ENCODE measurements around the gene POLD2.

The POLD2 gene

DNA sequence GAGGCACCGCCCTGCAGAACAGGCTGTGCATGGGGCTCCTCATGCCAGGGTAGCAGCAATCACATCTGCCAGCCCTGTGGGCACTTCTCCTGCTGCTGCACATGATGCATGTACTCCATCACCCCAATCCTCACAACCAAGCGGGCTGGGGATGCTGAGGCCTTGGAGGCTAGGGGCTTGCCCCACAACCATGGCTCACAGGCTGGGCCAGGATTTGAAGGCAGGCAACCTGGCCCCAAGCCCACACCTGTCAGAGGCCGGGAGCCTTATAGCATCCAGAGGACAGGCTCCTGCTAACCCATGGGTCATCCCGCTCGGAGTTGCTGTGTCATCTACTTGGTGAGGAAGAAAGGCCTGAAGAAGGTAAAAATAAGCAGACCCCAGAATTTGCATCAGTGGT, 43.2 kb downstream of the POLD2 start:
- DNase-seq (ENCODE audit: low spot score): no peak

DNA sequence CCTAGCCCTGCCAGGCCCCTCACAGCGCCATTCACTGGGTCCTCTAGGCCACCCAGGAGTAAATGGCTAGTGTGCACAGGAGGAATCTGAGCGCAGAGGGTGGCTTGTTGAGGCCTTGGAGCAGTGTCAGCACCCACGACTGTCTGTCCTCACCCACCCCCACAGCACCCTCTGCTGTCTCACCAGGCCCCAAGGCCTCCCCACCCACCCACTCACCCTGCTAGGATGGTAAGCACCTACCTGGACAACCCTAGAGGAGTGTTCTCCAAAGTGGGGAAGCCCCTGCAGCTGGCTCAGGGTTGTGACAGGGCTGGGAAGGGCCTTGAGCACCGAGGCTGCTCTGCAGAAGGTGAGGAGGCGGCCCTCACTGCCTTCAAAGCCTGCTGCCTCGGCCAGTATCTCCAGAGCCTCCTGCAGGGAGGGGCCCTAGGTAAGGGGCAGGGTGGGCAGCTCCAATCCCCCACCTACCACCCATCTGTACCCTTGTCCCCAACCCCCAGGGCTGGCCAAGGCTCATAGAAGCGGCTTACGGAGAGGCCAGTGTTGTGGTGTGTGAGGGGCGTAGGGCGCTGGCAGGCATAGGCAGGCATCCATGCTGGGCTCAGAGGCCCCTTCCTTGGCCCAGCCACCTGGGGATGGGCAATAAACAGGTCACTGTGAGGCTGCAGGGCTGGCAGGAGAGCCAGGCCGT, 43.9 kb downstream of the POLD2 start:
- DNase-seq (ENCODE audit: low spot score): no peak

DNA sequence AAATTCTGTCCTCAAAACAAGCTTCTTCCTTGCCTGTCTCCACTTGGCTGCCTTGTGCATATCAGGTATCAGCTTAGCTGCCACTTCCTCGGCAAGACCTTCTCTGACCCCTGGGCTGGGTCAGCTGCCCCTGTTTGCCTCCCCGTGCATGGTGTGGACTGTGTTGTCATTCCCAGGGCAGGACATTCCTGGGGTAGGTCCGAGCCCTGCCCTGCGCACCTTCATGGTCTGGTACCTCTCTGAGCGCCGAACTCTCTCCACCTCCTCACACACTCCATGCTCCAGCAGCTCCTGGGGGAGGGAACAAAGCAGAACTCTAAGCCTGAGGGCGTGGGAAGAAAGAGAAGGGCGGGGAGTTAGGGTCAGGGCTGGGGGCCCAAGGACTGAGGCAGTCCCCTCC, 44.8 kb downstream of the POLD2 start:
- no peak for DNase-seq (ENCODE audit: low spot score)

DNA sequence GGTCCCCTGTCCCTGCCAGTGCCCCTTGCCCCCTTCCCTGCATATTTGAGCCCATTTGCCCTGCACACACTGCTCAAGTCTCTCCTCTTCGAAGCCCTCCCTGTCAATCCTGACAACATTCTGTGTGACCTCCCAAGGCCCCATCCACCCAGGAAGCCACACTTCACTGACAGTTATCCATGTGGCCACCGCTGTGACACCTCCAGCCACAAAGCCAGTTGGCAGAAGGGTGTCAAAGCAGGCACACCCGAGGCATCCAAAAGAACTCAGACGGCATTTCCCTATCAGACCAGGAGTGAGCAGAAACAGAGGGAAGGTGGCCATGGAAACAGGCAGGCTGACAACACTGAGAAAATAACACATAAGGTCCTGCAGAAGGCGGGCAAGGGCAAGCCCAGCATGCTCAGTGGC, 45.7 kb downstream of the POLD2 start:
- DNase-seq (ENCODE audit: low spot score): no peak

DNA sequence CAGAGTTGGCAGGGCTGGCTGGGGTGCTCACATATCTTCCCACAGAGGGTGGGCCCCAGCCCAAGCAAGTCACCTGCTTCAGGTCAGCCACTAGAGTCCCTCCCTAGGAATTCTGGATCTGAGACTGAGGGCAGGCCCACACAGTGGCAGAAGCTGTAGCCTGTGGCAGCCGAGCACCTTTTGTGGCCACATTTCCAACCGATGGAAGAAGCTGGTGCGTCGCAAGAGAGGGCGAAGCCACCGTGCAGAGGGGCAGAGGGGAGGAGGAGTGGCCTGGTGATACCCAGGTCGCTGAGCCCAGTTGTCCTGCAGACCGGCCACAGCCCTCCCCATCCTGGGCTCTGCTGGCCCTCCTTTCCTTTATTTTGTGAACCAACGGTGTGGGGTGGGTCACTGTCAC, 46.3 kb downstream of the POLD2 start:
- DNase-seq (ENCODE audit: low spot score): no peak

DNA sequence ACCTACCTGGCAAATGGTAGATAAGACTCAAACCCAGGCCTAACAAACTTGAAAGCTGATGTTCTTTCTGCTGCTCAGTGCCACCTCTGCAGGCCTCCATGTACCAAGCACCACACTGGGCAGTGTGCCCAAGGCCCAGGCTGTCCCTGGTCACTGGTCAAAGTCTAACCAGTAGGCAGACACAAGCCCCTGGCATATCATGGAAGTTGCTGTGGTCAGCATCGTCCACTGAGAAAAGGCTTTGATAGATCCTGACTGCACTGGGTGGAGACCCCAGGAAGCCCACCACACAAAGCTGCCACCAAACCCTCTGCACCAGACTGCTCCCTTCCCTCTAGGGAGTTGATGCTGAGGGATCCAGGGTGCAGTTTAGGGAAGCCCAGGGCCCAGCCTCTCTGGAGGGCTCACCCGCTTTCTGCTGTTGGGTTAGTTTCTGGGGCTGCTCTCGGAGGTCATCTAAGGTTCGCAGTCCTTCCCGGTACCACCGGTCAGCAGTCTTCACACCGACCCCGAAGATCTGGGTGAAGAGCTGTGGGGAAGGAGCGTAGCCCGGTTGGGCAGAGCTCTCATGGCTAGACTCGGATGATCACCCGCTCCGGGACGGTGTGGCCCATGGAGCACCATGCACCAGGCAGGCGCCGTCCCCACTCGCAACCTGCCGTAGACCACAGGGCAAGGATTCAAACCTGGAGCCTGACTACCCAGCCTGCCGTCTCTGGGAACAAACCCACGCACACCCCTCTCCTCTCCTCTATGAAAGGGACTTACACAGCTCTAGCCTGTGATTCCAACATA, 47.0 kb downstream of the POLD2 start:
- no peak for DNase-seq (ENCODE audit: low spot score)

DNA sequence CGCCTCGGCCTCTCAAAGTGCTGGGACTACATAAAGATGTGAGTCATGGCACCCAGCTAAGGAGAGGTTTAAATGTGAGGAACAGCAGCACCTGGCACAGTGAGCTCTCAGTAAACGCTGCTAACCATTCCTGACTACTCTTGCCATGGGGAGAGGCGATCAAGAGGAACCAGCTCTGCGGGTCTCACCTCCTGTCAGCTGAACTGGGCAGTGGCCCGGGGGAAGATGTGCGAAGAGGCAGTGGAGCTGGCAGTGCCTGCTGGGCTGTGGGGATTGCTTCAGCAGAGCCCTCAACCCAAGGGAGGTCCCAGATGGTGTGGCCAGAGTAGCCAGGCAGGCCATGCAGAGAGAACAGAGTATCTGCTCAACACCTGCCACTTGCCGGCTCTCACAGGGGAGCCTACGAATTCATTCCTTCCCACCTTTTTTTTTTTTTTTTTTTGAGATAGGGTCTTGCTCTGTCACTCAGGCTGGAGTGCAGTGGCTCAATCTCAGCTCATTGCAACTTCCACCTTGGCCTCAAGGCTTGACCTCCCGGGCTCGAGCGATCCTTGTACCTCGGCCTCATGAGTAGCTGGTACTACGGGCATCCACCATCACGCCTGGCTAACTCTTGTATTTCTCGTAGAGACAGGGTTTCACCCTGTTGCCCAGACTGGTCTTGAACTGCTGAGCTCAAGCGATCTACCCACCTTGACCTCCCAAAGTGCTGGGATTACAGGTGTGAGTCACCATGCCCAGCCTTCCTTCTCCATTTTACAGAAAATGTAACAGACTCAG, 47.9 kb downstream of the POLD2 start:
- no peak for DNase-seq (ENCODE audit: low spot score)

DNA sequence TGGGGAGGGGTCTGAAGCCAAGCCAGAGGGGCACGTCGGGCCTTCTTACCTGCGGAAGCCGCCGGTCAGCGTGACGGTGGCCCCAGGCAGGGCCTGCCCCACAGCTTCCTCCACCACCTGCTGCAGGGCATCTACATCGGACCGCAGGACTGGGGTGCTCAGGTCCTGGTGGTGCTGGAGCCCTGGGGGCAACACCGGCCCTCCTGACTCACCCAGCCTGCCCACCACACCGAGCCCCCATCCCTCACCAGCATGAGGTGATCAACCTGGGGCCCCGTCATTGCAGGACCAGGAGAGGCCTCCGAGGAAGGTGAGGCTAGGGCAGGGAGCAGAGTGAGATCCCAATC, 49.0 kb downstream of the POLD2 start:
- DNase-seq (ENCODE audit: low spot score): no peak

DNA sequence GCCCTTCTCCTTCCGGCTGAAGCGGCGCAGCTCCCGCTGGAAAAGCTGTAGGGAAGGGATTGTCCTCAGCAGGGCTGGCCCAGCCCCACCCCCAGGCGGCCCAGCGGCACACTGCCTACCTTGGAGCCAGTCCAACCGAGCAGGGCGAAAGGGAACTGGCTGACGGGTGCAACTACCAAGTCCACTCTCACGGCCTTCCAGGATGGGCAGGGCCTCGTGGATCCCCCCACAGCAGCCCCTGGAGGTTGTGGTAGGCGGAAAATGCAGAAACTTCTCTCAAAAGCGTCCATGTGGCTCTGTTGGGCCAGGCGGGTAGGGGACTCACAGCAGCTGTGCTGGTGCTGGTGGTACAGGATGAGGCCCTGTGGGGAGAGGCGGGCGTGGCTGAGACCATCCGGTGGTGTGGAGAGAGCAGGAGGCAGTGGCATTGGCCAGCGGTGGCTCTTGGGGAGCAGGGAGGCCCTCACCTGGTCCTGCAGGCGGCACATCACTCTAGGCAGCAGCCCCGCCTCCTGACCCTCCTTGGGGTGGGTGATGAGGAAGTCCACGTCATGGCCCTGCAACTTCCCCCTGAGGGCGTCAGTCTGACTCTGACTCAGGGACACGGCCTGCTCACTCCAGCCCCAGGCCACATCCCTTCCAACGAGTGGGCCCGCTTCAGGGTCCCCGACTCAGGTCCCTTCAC, 49.5 kb downstream of the POLD2 start:
- no peak for DNase-seq (ENCODE audit: low spot score)

DNA sequence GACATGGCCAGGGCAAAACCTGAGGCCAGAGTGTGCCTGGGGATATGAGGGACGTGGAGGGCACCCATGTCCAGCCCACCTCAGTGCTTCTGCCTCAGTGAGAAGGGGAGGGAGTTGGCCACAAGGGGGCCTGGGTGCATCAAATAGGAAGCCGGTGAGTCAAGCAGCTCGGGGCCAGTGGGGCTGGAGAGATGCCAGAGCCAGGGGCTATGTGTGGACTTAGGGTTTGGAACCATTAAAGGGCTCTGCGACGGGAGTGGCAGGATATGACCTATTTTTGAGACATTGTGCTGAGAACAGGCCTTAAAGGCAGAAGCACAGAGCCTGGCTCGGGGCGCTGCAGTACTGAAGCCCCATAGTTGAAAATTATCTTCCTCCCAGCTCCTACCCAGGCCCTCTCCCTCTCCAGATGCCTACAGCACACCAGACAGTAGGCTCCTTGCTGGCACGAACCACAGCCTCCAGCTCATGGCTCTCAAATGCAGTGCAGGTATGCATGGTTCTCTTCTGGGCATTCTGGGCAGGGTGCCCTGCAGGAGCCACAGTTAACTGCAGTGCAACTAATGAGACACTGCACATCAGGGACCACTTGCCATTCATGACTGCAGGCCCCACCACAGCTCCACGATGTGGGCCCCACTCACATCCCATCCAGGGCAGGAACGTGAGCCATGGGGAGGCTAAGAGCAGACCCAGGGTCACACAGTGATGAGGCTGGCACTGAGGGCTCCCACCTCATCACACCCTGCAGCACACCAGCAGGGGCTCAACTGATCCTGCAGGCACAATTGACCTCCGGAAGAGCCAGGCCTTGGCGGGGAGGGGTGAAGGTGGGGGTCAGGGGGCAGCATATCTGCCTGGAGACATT, 50.8 kb downstream of the POLD2 start:
- peak; percentile 91 for DNase-seq (ENCODE audit: low spot score)

DNA sequence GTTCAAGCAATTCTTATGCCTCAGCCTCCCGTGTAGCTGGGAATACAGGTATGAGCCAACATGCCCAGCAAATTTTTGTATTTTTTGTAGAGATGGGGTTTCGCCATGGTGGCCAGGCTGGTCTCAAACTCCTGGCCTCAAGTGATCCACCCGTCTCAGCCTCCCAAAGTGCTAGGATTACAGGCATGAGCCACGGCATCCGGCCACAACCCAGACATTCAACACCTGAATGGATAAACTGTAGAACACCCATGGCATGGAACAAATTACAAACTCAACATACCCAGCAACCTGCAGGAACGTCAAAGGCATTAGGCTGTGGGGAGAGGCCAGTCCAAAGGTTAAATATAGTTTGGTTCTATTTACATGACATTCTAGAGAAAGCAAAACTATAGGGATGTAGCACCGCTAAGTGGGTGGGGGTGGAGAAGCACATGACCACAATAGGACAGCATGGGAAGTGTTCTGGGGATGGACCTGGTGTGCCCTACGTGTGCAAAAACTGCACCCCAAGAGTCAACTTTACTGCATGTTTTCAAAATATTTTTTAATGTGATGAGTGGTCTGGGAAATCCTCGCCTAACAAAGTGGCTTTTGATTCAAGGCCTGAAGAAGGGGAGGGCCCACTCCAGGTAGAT, 51.5 kb downstream of the POLD2 start:
- DNase-seq (ENCODE audit: low spot score): no peak

DNA sequence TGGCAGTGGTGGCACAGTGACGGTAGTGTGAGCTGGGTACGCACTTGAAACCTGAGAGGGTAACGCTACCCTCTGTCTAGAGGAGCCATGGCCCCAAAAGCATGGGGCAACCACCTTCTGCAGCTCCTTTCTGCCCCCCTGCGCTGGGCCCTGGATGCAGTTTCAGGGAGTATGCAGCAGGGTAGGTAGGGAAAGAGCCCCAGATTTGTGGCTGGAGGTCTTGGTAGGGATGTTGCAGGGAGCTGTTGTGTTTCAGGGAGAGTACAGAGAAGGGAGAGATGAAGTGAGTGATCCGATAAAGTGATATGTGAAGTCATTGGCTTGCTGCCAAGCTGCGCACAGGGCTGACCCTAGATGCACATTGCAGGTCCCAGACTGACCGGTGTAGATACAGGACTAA, 55.3 kb downstream of the POLD2 start:
- no peak for DNase-seq (ENCODE audit: low spot score)

DNA sequence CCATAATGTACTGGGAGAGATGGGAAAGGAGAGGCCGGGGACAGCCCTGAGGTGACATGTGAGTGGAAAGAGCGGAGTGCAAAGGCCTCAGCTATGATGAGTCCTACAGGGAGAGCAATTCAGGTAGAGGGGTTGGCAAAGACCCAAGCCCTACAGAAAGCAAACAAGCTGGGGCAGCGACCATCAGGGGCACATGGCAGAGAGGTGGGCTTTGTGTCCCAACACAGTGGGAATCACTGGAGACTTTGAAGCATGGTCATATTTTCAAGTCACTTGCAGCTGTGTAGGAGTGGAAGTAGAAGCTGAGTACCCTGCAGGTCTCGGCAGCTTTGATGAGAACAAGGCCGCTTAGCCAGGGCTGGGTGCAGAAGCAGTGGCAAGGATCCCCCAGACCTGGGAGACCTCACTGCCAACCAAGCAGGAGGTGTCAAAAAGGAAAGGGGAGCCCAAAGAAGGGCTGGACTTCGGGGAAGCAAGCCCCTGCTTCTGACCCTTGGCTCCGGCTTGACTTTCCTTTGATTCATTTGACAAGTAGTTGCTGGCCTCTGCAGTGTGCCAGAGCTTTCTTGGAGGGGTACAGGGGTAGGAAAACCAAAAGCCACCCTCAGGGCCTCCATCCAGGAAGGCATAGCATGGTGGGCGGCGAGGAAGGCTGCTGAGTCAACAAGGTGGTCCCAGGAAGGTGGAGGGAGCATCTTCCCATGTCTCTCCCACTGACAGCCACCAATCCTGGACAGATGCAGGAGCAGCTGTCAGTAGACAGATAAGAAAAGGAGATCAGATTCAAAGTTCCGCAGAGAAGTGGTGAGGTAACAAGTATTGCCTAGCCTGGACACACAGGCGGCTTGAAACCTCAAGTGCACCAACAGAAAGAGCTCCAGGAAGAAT, 56.0 kb downstream of the POLD2 start:
- no peak for DNase-seq (ENCODE audit: low spot score)

DNA sequence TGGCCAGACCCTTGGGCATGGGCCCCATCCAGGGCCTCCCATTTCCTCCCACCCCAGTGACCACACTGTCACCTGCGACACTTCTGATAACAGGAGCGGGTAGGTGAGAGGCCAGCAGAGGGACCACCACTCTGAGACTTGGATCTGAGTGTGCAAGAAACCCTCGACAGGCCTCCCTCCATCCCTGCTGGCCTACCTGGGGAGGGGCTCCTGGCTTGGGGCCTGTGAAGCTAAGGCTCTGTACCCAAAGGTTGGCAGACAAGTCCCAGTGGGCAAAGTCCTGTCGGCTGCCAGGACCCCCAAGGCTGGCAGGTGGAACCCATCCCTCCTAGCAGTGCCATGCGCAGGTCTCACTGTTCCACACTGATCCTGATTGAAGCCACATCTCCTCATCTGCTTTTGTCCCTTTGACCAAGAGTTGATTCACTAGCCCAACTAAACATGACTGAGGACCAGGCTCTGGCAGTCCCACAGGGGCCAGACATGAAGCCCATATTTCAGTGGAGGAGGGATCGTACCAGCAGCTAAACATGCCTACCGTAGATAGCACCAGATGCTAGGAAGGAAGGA, 56.8 kb downstream of the POLD2 start:
- DNase-seq (ENCODE audit: low spot score): no peak

DNA sequence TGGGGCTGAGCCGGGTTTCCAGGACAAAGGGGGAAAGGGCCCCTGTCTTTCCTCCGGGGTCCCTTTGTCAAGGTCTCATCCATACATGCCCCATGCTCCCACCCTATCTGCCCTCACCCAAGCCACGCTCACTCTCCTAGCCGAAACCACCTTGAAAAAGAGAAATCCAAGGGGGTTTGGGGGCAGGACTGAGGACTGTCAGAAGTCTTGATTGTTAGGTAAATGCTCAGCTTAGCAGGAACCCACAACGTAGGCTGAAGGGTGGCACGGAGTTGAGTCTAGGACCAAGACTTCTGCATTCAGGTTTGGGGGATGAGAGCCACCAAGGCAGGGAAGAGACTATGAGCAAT, 57.3 kb downstream of the POLD2 start:
- no peak for DNase-seq (ENCODE audit: low spot score)

DNA sequence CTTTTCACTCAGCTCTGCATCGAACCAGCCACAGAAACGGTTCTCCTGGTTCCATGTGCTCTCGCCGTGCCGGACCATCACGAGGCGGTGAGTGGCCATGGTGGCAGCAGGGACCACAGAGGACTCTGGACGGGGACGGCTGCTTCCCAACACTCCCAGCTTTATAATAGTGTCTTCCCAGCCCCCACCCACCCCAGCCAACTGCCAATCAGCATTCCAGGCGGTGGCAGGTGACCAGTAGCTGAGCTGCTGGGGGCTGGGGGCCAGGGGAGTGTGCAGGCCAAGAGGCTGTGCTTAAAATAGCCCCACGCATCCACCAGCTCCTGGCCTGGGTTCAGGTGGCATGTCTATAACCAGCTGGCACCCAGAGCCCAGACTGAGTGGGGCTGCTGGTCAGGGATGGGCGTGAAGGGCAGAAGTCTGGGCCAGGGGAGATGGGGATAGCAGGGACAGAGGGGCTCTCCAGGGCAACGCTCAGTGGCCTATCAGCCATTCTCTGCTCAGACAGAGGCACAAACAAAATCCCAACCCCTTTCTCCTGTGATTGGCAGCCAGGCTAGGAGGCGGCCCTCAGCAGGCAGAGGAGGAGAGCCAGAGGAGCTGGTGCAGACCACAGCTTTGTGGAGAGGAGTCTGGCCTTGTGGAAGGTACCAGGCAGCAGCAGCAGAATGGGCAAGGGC, 57.8 kb downstream of the POLD2 start, which contains the start of gene PGAM2:
TSS of gene PGAM2 (minus strand) at position 137 of the 680 bp plus-strand sequence. CDS start at position 99, 38 bp downstream.
- DNase-seq (ENCODE audit: low spot score): no peak

DNA sequence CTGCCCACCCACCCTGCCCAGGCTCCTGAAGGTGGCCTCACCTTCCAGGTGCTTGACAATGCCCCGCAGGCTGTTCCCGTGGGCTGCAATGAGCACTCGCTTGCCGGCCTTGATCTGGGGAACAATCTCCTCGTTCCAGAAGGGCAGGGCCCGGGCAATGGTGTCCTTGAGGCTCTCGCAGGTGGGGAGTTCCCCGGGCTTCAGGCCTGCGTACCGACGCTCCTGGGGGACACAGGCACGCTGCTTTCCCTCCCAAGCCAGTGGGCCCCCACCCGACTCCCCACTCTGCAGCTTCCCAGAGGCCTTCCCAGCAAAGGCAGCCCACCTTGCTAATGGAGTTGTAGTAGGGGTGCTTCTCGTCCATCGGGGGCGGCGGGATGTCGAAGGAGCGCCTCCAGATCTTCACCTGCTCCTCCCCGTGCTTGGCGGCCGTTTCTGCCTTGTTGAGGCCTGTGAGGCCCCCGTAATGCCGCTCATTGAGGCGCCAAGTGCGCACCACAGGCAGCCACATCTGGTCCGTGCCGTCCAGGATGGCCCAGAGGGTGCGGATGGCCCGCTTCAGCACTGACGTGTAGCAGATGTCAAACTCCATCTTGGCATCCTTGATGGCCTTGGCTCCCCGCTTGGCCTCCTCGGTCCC, 58.4 kb downstream of the POLD2 start:
- DNase-seq (ENCODE audit: low spot score): no peak

Measured in hepatic stellate cell (primary cell).